NCI-H187 treated with DMSO at 0.1 percent for 48 hours (cell line): ENCODE results near the gene LEFTY1.
"Not testable (repeated sequence)": the region's sequence is repeated elsewhere in the genome, so short reads cannot be mapped to it uniquely, and the experiment has no call there.

ENCODE experiments used
- DNase-seq: peaks from one replicate; lab custom pipeline; 2025; lab: John Stamatoyannopoulos, UW

Gene LEFTY1

GRCh38 chr1:225848030-225848955, 40.7 kb downstream of the LEFTY1 start:
- no peak for DNase-seq

GRCh38 chr1:225847610-225848009, 41.3 kb downstream of the LEFTY1 start:
- no peak for DNase-seq

GRCh38 chr1:225846331-225847310, 42.3 kb downstream of the LEFTY1 start:
- DNase-seq = no peak

- no peak for DNase-seq
Observed at GRCh38 chr1:225845571-225846259, 43.2 kb downstream of the LEFTY1 start.

GRCh38 chr1:225845097-225845496, 43.8 kb downstream of the LEFTY1 start:
- DNase-seq = no peak

GRCh38 chr1:225844236-225845061, 44.5 kb downstream of the LEFTY1 start:
- DNase-seq = no peak

- no peak for DNase-seq
Observed at GRCh38 chr1:225843426-225843795, 45.5 kb downstream of the LEFTY1 start.

GRCh38 chr1:225842788-225843425, 46.0 kb downstream of the LEFTY1 start:
- DNase-seq = no peak

GRCh38 chr1:225842074-225842473, 46.9 kb downstream of the LEFTY1 start:
- no peak for DNase-seq

GRCh38 chr1:225840713-225841112, 48.2 kb downstream of the LEFTY1 start:
- DNase-seq = no peak

GRCh38 chr1:225840223-225840610, 48.7 kb downstream of the LEFTY1 start:
- no peak for DNase-seq

- DNase-seq = no peak
Observed at GRCh38 chr1:225838793-225839192, 50.2 kb downstream of the LEFTY1 start.

- DNase-seq = not testable (repeated sequence)
Observed at GRCh38 chr1:225836296-225836695, 52.6 kb downstream of the LEFTY1 start.
